Nephron progenitor cell (in vitro differentiated cells): ENCODE results near the gene MROH8.

Experiments
- DNase-seq: peaks from one replicate; pipeline ENCODE4 v3.0.0; 2021
- H3K27ac Mint-ChIP-seq: 2 replicates; pipeline ENCODE4 v1.8.0; 2021; ENCODE audit warnings: mild to moderate bottlenecking, moderate library complexity, mixed read lengths
- H3K27me3 Mint-ChIP-seq: 2 replicates; pipeline ENCODE4 v1.8.0; 2021; ENCODE audit warnings: mild to moderate bottlenecking, low read depth, mixed read lengths; ENCODE audit not compliant: poor library complexity
- H3K36me3 Mint-ChIP-seq: 2 replicates; pipeline ENCODE4 v1.8.0; 2021; ENCODE audit warnings: low read depth, mixed read lengths
- H3K4me1 Mint-ChIP-seq: 2 replicates; pipeline ENCODE4 v1.8.0; 2021; ENCODE audit warnings: mixed read lengths
- H3K4me3 Mint-ChIP-seq: 2 replicates; pipeline ENCODE4 v1.8.0; 2021; ENCODE audit warnings: mild to moderate bottlenecking, moderate library complexity, mixed read lengths
- H3K9me3 Mint-ChIP-seq: 2 replicates; pipeline ENCODE4 v1.8.0; 2021; ENCODE audit warnings: mild to moderate bottlenecking, moderate library complexity, mixed read lengths
- CTCF ChIP-seq: fragments of 200-600 bp; sonication (generic); IDR thresholded peaks from 2 replicates; pipeline ENCODE4 v1.5.0; 2021; ENCODE audit warnings: antibody characterized with exemption

Gene MROH8

DNA sequence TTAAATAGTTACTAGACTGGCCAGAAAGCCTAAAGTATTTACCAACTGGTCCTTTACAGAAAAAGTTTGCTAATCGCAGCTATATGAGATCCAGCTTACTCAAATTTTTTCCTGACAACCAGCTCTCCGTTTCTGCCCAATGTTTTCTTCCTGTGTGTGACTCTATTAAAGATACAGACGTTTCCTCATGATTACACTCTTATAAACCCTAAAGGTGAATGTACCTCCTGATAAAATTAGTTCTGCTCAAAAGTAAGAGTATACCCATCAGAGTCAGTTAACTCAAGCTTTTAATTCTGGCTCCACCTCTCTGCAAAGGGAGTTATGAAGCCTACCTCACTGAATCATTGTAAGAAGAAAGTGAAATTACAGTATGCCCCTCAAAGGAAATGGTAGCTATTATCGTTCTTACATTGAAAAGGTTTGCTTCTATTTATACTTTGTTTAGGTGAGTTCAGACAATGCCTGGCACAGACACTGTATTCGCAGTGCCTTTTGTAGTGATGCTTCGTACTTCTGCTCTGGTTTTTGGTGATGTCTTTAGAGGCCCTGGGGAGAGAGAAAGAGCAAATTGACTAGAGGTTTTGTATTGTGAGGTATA lies 10.2 kb upstream of the MROH8 start:
- H3K36me3 Mint-ChIP-seq, result peaks cover 72% of the 10 kb centered on the region
- no peaks in the 10 kb centered on the region for H3K9me3 Mint-ChIP-seq
- H3K27ac Mint-ChIP-seq, result no peak overlapping the region
- DNase-seq, result no peak
- TF ChIP-seq CTCF, result no peak
- H3K27me3 Mint-ChIP-seq, result no peaks in the 10 kb centered on the region
- H3K4me1 Mint-ChIP-seq, result peaks cover 31% of the 10 kb centered on the region
- no peak overlapping the region for H3K4me3 Mint-ChIP-seq

- H3K27me3 Mint-ChIP-seq, result no peaks in the 10 kb centered on the region
- H3K9me3 Mint-ChIP-seq, result no peaks in the 10 kb centered on the region
- TF ChIP-seq CTCF, result no peak
- no peak overlapping the region for H3K27ac Mint-ChIP-seq
- H3K36me3 Mint-ChIP-seq, result peaks cover 76% of the 10 kb centered on the region
- DNase-seq, result no peak
- H3K4me1 Mint-ChIP-seq, result peaks cover 24% of the 10 kb centered on the region
- H3K4me3 Mint-ChIP-seq, result no peak overlapping the region
Observed at GRCh38 chr20:37188787-37189186, 9.4 kb upstream of the MROH8 start.

- Mint-ChIP-seq H3K9me3 (no peaks in the 10 kb centered on the region), H3K27ac (peak overlapping the region; percentile 42), H3K4me1 (peaks cover 16% of the 10 kb centered on the region), H3K36me3 (peaks cover 74% of the 10 kb centered on the region), H3K27me3 (no peaks in the 10 kb centered on the region), H3K4me3 (no peak overlapping the region)
- no peak for TF ChIP-seq CTCF
- no peak for DNase-seq
Observed at GRCh38 chr20:37185686-37186085, 6.3 kb upstream of the MROH8 start.

DNA sequence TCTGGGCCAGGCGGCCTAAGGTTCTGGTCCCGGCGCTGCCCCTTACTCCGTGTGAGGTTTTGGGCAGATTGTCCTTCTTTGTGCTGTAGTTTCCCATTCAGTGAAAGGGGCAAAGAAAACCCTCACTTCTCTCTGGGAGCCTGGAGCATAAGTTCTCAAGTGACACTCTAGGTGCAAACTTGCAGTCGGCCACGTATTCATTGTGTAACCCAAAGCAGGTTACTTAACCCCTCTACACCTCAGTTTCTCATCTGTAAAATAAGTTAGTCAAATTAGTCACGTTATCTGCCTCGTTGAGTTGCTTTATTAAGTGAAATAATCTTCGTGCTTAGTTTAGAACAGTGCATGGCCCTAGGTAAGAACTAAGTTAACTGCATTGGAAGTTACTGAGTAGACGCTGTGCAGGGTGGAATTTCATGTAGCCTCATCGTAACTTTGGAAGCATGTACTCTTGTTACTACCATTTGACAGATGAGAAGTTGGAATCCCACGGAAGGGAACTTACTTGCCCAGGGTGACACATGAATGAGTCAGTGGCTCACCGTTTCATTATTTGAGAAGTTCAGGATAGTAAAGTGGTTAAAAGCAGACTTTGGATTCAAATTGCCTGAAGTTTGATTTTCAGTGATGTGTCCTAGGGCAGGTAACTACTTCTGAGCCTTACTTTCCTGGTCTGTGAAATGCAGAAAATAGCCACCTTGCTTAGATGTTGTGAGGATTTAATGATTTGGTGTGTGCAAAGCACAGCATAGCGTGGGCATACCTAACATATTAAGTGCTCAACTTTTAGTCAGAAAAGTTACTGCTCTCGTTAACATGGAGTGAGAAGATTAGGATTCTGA lies 556 bp upstream of the MROH8 start:
- H3K4me1 Mint-ChIP-seq, result peaks cover 26% of the 10 kb centered on the region
- peak overlapping the region; percentile 99 for H3K27ac Mint-ChIP-seq
- peaks cover 29% of the 10 kb centered on the region for H3K36me3 Mint-ChIP-seq
- no peak for DNase-seq
- no peaks in the 10 kb centered on the region for H3K9me3 Mint-ChIP-seq
- peaks cover 3% of the 10 kb centered on the region for H3K27me3 Mint-ChIP-seq
- TF ChIP-seq CTCF, result no peak
- H3K4me3 Mint-ChIP-seq, result peak overlapping the region; percentile 93

DNA sequence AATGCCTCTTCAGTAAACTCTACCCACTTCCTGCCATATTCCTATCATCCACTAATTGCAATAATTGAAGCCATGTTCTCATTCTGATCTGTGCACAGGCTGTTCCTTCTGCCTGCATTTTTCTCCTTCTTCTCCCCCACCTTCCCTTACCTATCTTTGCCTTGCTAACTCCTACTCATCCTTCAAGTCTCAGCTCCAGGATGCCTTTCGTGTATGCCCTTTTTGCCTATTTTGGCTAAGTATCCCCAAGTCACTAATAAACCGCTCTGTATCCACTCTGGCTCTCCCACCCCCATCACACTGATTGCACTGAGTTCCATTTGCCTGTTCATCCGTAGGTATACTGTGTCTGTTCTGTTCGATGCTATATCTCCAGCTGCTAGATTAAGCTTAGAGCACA lies 6.5 kb downstream of the MROH8 start:
- no peaks in the 10 kb centered on the region for H3K27me3 Mint-ChIP-seq
- DNase-seq, result no peak

More for the DNA sequence above, 6.5 kb downstream of the MROH8 start:
- peaks cover 3% of the 10 kb centered on the region for H3K36me3 Mint-ChIP-seq
- no peak overlapping the region for H3K27ac Mint-ChIP-seq
- no peaks in the 10 kb centered on the region for H3K4me1 Mint-ChIP-seq
- no peaks in the 10 kb centered on the region for H3K9me3 Mint-ChIP-seq
- TF ChIP-seq CTCF, result no peak
- H3K4me3 Mint-ChIP-seq, result no peak overlapping the region
